K562 (cell line): ENCODE measurements around the gene A1BG. TPM values are rescaled to one million over a fixed set of nuclear protein-coding genes. Genes with fewer than 3 reads are reported as not detected.

Experiments
- ATAC-seq: fragments of 200-7000 bp; cut with Tn5 transposase; 3 replicates; pipeline ENCODE4 v1.9.1; 2020; ENCODE audit warnings: moderate library complexity
- BruUV-seq: library from RNA; stranded (reverse); fragments of 400-500 nt; replicated peaks from 2 replicates; lab custom pipeline; 2021; lab: Mats Ljungman, UMichigan
- CTCF ChIA-PET: fragments of 300-600 bp; formaldehyde crosslinking; extraction: SDS; loops from one replicate; lab custom pipeline; 2021; ENCODE audit warnings: low intra/inter-chr PET ratio; lab: Yijun Ruan, JAX
- POLR2A ChIA-PET: fragments of 300-600, 350-650 bp; sonication (Branson Sonifier 250); formaldehyde crosslinking; extraction: SDS; loops from one replicate; lab custom pipeline; 2021; ENCODE audit warnings: antibody characterized with exemption, inconsistent platforms; lab: Yijun Ruan, JAX
- DNase-seq, 4 experiments: peaks; one replicate each; pipeline versions ENCODE4 v3.0.0 to v3.0.0-alpha.2; 2011 to 2018; ENCODE audit warnings: low spot score in 3 of 4, mixed read lengths in 3 of 4; ENCODE audit errors: extremely low read depth in 1 of 4
- FAIRE-seq: peaks from 2 replicates; lab custom pipeline; 2011; peaks lifted over from hg19 to GRCh38; lab: Jason Lieb, UNC
- H2AFZ ChIP-seq: 2 replicates; pipeline ENCODE4 v1.6.0; 2011; ENCODE audit warnings: low read depth, low read length, control low read depth, inconsistent platforms
- H3K27ac ChIP-seq: fragments of 200-600 bp; 3 replicates; pipeline ENCODE4 v1.8.0; 2011; ENCODE audit warnings: low read depth, mild to moderate bottlenecking, control low read depth, inconsistent platforms, low read length, moderate library complexity, mixed read lengths; ENCODE audit errors: extremely low read depth
- H3K27me3 ChIP-seq, 2 experiments: fragments of 300-600 bp in 1 of 2; 2 replicates in 1 of 2; 3 replicates in 1 of 2; pipeline versions ENCODE4 v1.6.0 to v1.8.0; 2011; ENCODE audit warnings: inconsistent platforms in 2 of 2, low read length in 2 of 2, mild to moderate bottlenecking in 1 of 2, mixed read lengths in 1 of 2, moderate library complexity in 1 of 2; ENCODE audit not compliant: control insufficient read depth in 2 of 2, insufficient read depth in 2 of 2
- H3K36me3 ChIP-seq: fragments of 300-600 bp; 3 replicates; pipeline ENCODE4 v1.8.0; 2011; ENCODE audit warnings: mild to moderate bottlenecking, low read length, inconsistent platforms; ENCODE audit not compliant: control insufficient read depth, insufficient read depth
- H3K4me1 ChIP-seq, 2 experiments: fragments of 200-600 bp in 1 of 2; replicated peaks in 1 of 2; 2 replicates in 1 of 2; 3 replicates in 1 of 2; pipeline versions ENCODE4 v1.5.1 to v1.8.0; 2011; ENCODE audit warnings: inconsistent platforms in 2 of 2, low read length in 2 of 2, mild to moderate bottlenecking in 1 of 2, mixed read lengths in 1 of 2, moderate library complexity in 1 of 2; ENCODE audit not compliant: control insufficient read depth in 2 of 2, insufficient read depth in 2 of 2
- H3K4me2 ChIP-seq: 2 replicates; pipeline ENCODE4 v1.6.1; 2011; ENCODE audit warnings: low read length, control low read depth, inconsistent platforms, mixed read lengths; ENCODE audit not compliant: insufficient read depth
- H3K4me3 ChIP-seq: fragments of 200-600 bp; sonication (generic), shearing (Covaris generic); 2 replicates; pipeline ENCODE4 v1.5.1; 2016; ENCODE audit warnings: control low read depth, inconsistent platforms
- H3K79me2 ChIP-seq: fragments of 200-600 bp; 3 replicates; pipeline ENCODE4 v1.8.0; 2011; ENCODE audit warnings: low read length, inconsistent platforms; ENCODE audit not compliant: control insufficient read depth, insufficient read depth
- H3K9ac ChIP-seq, 2 experiments: 2 replicates each; pipeline versions ENCODE4 v1.6.0 to v1.6.1; 2011; ENCODE audit warnings: low read depth in 2 of 2, low read length in 2 of 2, control low read depth in 1 of 2, inconsistent platforms in 1 of 2, mild to moderate bottlenecking in 1 of 2, mixed read lengths in 1 of 2; ENCODE audit not compliant: insufficient read depth in 1 of 2
- H3K9me1 ChIP-seq: one replicate; pipeline ENCODE4 v1.6.0; 2011; ENCODE audit warnings: inconsistent platforms, mild to moderate bottlenecking, low read length, moderate library complexity; ENCODE audit not compliant: control insufficient read depth, insufficient read depth
- H3K9me3 ChIP-seq: replicated peaks from 2 replicates; pipeline ENCODE4 v1.5.1; 2011; ENCODE audit warnings: low read depth, low read length, inconsistent platforms; ENCODE audit not compliant: control insufficient read depth, insufficient read depth
- H4K20me1 ChIP-seq: replicated peaks from 2 replicates; pipeline ENCODE4 v1.6.1; 2011; ENCODE audit warnings: low read length, inconsistent platforms, mixed read lengths; ENCODE audit not compliant: control insufficient read depth, insufficient read depth
- BDP1 ChIP-seq: IDR thresholded peaks from 3 replicates; pipeline ENCODE4 v1.6.1; 2011; ENCODE audit not compliant: insufficient read length, insufficient read depth
- BRD9 ChIP-seq: fragments of 450-650 bp; IDR thresholded peaks from 2 replicates; pipeline ENCODE4 v1.6.1; 2018; ENCODE audit warnings: low read depth; ENCODE audit not compliant: partially characterized antibody
- CREM ChIP-seq: IDR thresholded peaks from 2 replicates; pipeline ENCODE4 v1.6.1; 2014; ENCODE audit warnings: antibody characterized with exemption, low read depth
- GTF2E2 ChIP-seq: fragments of 200-800 bp; sonication (Bioruptor generic); IDR thresholded peaks from 2 replicates; pipeline ENCODE4 v1.6.1; 2016; ENCODE audit warnings: missing genetic modification characterization, missing compliant biosample characterization
- GTF2F1 ChIP-seq: IDR thresholded peaks from 2 replicates; pipeline ENCODE4 v1.6.1; 2011; ENCODE audit warnings: low read depth, low read length, improper control_type of control experiment
- ILF3 ChIP-seq: fragments of 450-650 bp; IDR thresholded peaks from 2 replicates; pipeline ENCODE4 v1.6.1; 2018; ENCODE audit warnings: antibody characterized with exemption, mild to moderate bottlenecking, moderate library complexity, borderline replicate concordance
- KHSRP ChIP-seq: fragments of 450-650 bp; IDR thresholded peaks from 2 replicates; pipeline ENCODE4 v1.6.1; 2017
- L3MBTL2 ChIP-seq: fragments of 450-650 bp; IDR thresholded peaks from 2 replicates; pipeline ENCODE4 v1.6.1; 2016; ENCODE audit warnings: mild to moderate bottlenecking, moderate library complexity
- NFRKB ChIP-seq: fragments of 450-650 bp; IDR thresholded peaks from 2 replicates; pipeline ENCODE4 v1.6.1; 2016; ENCODE audit warnings: low read depth
- NRF1 ChIP-seq, 2 experiments: fragments of 450-650 bp; IDR thresholded peaks in 1 of 2; conservative IDR thresholded peaks in 1 of 2; 2 replicates each; pipeline ENCODE4 v1.6.1; 2014; ENCODE audit warnings: mild to moderate bottlenecking in 2 of 2
- RBM17 ChIP-seq: fragments of 200-400 bp; formaldehyde crosslinking; IDR thresholded peaks from 2 replicates; pipeline ENCODE4 v1.6.1; 2017; ENCODE audit warnings: low read depth, mild to moderate bottlenecking, low read length, borderline replicate concordance
- RFX1 ChIP-seq: fragments of 450-650 bp; IDR thresholded peaks from 2 replicates; pipeline ENCODE4 v1.6.1; 2016; ENCODE audit warnings: mild to moderate bottlenecking, moderate library complexity
- RUNX1 ChIP-seq: sonication (generic); IDR thresholded peaks from 2 replicates; pipeline ENCODE4 v1.6.1; 2016; ENCODE audit warnings: antibody characterized with exemption, low read depth
- SAFB ChIP-seq: fragments of 200-400 bp; formaldehyde crosslinking; IDR thresholded peaks from 2 replicates; pipeline ENCODE4 v1.6.1; 2017; ENCODE audit warnings: low read depth, low read length, borderline replicate concordance
- SMAD2 ChIP-seq: fragments of 150-350 bp; IDR thresholded peaks from 2 replicates; pipeline ENCODE4 v1.6.1; 2014; ENCODE audit warnings: low read depth, mild to moderate bottlenecking, low read length
- THAP12 ChIP-seq: fragments of 250-450 bp; sonication (Bioruptor Pico); IDR thresholded peaks from 2 replicates; pipeline ENCODE4 v1.9.0; 2021; ENCODE audit warnings: mild to moderate bottlenecking, inconsistent platforms
- ZNF583 ChIP-seq: fragments of 250-450 bp; sonication (Bioruptor Pico); IDR thresholded peaks from 2 replicates; pipeline ENCODE4 v1.4.0; 2020
- ZNF780A ChIP-seq: fragments of 250-450 bp; sonication (Bioruptor Pico); IDR thresholded peaks from 2 replicates; pipeline ENCODE4 v1.5.0; 2021; ENCODE audit warnings: mild to moderate bottlenecking
- WGBS: fragments of 100-300 bp; shearing (Covaris generic); methylation state at CpG from one replicate; pipeline ENCODE4 v1.1.6; 2016; ENCODE audit warnings: low coverage, mixed read lengths; ENCODE audit not compliant: insufficient coverage; ENCODE audit errors: missing lambda C conversion rate; 5-methylcytosine and 5-hydroxymethylcytosine counted together
- in situ Hi-C: fragments of 300-500 bp; cut with MboI; formaldehyde crosslinking; loops from 4 replicates; pipeline ENCODE4 v1.15.0; 2018; ENCODE audit warnings: inconsistent platforms, mixed read lengths
- intact Hi-C: fragments of 100-400 bp; cut with micrococcal nuclease; formaldehyde crosslinking; loops from 2 replicates; pipeline ENCODE4 v1.14.2; 2022
- polyA plus RNA-seq, 8 experiments: library from polyadenylated mRNA; depleted of rRNA in 4 of 8; stranded (reverse) in 5 of 8; unstranded in 3 of 8; fragments of >200 nt; fragmentation: Nextera tagmentation in 2 of 8; fragmentation: Illumina TruSeq in 1 of 8; extraction: Ambion mirVana in 2 of 8; extraction: Trizol in 1 of 8; gene quantifications; 2 replicates each; pipeline versions ENCODE4 v1.2.1 to v1.2.3, GENCODE V29; 2011 to 2014; ENCODE audit warnings: inconsistent platforms in 1 of 8, missing spikeins in 1 of 8
- total RNA-seq, 7 experiments: library from RNA; depleted of rRNA in 6 of 7; stranded (reverse); fragments of >200 nt in 6 of 7; fragmentation: Illumina TruSeq in 2 of 7; extraction: Trizol in 2 of 7; gene quantifications; 2 replicates each; pipeline versions ENCODE4 v1.2.1 to v1.2.3, GENCODE V29; 2011 to 2021; ENCODE audit warnings: low replicate concordance in 1 of 7
- TF ChIP-seq, protein P1 (sequence below): sonication (generic); formaldehyde crosslinking; IDR thresholded peaks from 2 replicates; pipeline ENCODE4 v1.8.0; 2022; ENCODE audit warnings: mild to moderate bottlenecking, missing genetic modification reagents
- TF ChIP-seq, protein P2 (sequence below): sonication (generic); formaldehyde crosslinking; IDR thresholded peaks from 2 replicates; pipeline ENCODE4 v1.8.0; 2022; ENCODE audit warnings: missing genetic modification reagents, mild to moderate bottlenecking, borderline replicate concordance

The A1BG gene
- total and polyA plus RNA-seq, 9 of the 15 experiments (the other 6 are each of a cell fraction or from before 2014, with no cell fraction given), result 0.10 to 19.8 (median 2.6) TPM

GRCh38 chr19:58379246-58379645 lies 26.0 kb upstream of the A1BG start:
- BruUV-seq, result no TSS peak
- no peak for ATAC-seq
- Histone ChIP-seq H4K20me1 (no peaks in the 10 kb centered on the region), H3K4me1 (peaks cover 9 to 34% of the 10 kb centered on the region in 2 experiments; a peak in 3 of 5 replicates), H3K9me3 (no peaks in the 10 kb centered on the region), H3K4me2 (peak overlapping the region; percentile 99; the same call in 1 of the 2 replicates), H3K36me3 (no peaks in the 10 kb centered on the region), H3K9ac (peak overlapping the region in 1 of 2 experiments; percentile 93; a peak in 2 of 4 replicates), H3K79me2 (peaks cover 13% of the 10 kb centered on the region; the same call in 2 of the 3 replicates), H3K9me1 (no peaks in the 10 kb centered on the region), H3K4me3 (no peak overlapping the region), H3K27me3 (no peaks in the 10 kb centered on the region), H2AFZ (no peak overlapping the region), H3K27ac (no peak overlapping the region)
- no peak for FAIRE-seq
- no peak for DNase-seq
- in situ Hi-C loops, result no loop called here
- POLR2A ChIA-PET, result interaction anchor here (0.6 to 1.8 kb wide), 3 partner anchors 15 to 132 kb away, joined by 3 to 13 read pairs (median 6); partner anchors contain the start of gene ZNF497
- CTCF ChIA-PET, result no interaction called here
- 58% methylated on average over 6 of the region's 6 CpGs for WGBS
- TF ChIP-seq BDP1 (no peak), GTF2E2 (tag) (no peak), CREM (no peak), ZNF780A (CRISPR knock-in tag) (no peak), SAFB (no peak), SMAD2 (no peak), NRF1 (conservative IDR thresholded peaks at IDR 0.05 in 1 of 2, IDR thresholded peaks at IDR 0.05 in 1 of 2) (no peak), GTF2F1 (no peak), THAP12 (CRISPR knock-in tag) (no peak), RBM17 (no peak), RUNX1 (no peak), ZNF583 (CRISPR knock-in tag) (no peak), KHSRP (no peak), L3MBTL2 (no peak), ILF3 (no peak), NFRKB (no peak), BRD9 (no peak), RFX1 (no peak)
- TF ChIP-seq, protein P1, sequence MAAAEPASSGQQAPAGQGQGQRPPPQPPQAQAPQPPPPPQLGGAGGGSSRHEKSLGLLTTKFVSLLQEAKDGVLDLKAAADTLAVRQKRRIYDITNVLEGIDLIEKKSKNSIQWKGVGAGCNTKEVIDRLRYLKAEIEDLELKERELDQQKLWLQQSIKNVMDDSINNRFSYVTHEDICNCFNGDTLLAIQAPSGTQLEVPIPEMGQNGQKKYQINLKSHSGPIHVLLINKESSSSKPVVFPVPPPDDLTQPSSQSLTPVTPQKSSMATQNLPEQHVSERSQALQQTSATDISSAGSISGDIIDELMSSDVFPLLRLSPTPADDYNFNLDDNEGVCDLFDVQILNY (CRISPR knock-in tag), result no peak
- TF ChIP-seq, protein P2, sequence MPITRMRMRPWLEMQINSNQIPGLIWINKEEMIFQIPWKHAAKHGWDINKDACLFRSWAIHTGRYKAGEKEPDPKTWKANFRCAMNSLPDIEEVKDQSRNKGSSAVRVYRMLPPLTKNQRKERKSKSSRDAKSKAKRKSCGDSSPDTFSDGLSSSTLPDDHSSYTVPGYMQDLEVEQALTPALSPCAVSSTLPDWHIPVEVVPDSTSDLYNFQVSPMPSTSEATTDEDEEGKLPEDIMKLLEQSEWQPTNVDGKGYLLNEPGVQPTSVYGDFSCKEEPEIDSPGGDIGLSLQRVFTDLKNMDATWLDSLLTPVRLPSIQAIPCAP, result no peak
- intact Hi-C loops, result no loop called here
